ENCODE data around the gene QTRT2.

QTRT2 gene

DNA sequence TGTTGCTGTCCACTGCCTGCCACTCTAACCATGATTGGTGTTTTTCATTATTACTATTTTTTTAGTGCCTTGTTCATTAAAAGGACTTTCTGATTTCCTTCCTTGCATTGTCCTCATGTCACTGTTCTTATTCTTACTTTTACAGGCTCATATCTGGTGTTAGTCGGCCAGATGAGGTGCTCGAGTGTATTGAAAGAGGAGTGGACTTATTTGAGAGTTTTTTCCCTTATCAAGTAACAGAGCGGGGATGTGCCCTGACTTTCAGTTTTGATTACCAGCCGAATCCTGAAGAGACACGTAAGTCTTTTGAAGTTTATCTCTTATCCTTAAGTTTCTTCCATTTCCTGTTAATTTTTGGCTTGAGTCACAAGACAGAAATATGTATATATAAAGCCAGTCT is 23.2 kb downstream of the QTRT2 start:
- Histone ChIP-seq H3K27me3 (ENCODE audit: control insufficient read depth, insufficient read depth, low read length) (no peaks in the 10 kb centered on the region), H3K4me1 (ENCODE audit: control insufficient read depth, insufficient read depth, low read length) (no peaks in the 10 kb centered on the region), H3K9me3 (replicated peaks; ENCODE audit: low read length) (no peaks in the 10 kb centered on the region), H3K4me2 (ENCODE audit: low read length) (no peak overlapping the region), H3K36me3 (ENCODE audit: insufficient read depth, low read length) (peaks cover 62% of the 10 kb centered on the region), H3K9ac (ENCODE audit: low read depth, low read length) (no peak overlapping the region), H3K4me3 (ENCODE audit: low read length) (no peak overlapping the region)

DNA sequence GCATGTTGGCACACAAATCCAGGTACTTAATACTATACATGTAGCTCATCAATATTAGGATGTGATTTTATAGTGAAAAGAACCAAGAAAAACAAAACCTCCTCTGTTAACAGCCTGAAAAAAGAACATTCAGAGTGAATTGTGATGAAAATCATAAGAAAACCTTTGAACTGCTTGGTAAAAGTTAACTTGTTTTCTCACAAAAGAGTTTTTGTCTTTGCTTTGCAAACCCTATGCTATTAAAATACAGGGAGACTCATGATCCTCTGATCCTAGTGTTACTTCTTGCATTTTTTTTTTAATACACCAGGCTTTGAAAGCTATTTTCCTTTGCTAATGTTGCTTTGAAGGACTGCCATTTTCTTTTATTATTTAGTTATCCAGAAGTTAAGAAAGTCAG is 23.7 kb downstream of the QTRT2 start:
- H3K36me3 ChIP-seq (ENCODE audit: insufficient read depth, low read length) = peaks cover 59% of the 10 kb centered on the region
- no peaks in the 10 kb centered on the region for H3K4me1 ChIP-seq (ENCODE audit: control insufficient read depth, insufficient read depth, low read length)
- no peaks in the 10 kb centered on the region for H3K27me3 ChIP-seq (ENCODE audit: control insufficient read depth, insufficient read depth, low read length)
- no peak overlapping the region for H3K9ac ChIP-seq (ENCODE audit: low read depth, low read length)
- no peak overlapping the region for H3K4me2 ChIP-seq (ENCODE audit: low read length)
- H3K4me3 ChIP-seq (ENCODE audit: low read length) = no peak overlapping the region
- H3K9me3 ChIP-seq (replicated peaks; ENCODE audit: low read length) = no peaks in the 10 kb centered on the region

DNA sequence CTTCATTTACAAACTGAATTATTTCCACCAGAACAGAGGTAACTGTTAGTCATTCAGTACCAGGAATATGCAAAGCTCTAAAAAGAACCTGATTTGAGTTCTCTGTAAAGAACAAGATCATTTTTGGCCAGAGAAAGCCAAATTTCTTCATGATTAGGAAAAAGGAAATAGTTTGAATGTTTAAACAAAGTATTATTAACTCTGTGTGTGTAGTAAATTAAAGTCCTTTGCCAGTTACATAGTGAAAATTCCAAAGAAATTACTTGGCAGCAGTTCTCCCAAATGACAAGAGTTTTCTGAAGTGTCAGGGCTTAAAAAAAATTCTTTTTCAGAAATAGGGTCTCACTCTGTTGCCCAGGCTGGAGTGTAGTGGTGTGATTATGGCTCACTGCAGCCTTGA is 24.5 kb downstream of the QTRT2 start:
- no peaks in the 10 kb centered on the region for H3K9me3 ChIP-seq (replicated peaks; ENCODE audit: low read length)
- H3K4me2 ChIP-seq (ENCODE audit: low read length) = no peak overlapping the region
- no peak overlapping the region for H3K4me3 ChIP-seq (ENCODE audit: low read length)
- no peaks in the 10 kb centered on the region for H3K27me3 ChIP-seq (ENCODE audit: control insufficient read depth, insufficient read depth, low read length)
- no peak overlapping the region for H3K9ac ChIP-seq (ENCODE audit: low read depth, low read length)
- H3K36me3 ChIP-seq (ENCODE audit: insufficient read depth, low read length) = peaks cover 57% of the 10 kb centered on the region
- H3K4me1 ChIP-seq (ENCODE audit: control insufficient read depth, insufficient read depth, low read length) = no peaks in the 10 kb centered on the region

DNA sequence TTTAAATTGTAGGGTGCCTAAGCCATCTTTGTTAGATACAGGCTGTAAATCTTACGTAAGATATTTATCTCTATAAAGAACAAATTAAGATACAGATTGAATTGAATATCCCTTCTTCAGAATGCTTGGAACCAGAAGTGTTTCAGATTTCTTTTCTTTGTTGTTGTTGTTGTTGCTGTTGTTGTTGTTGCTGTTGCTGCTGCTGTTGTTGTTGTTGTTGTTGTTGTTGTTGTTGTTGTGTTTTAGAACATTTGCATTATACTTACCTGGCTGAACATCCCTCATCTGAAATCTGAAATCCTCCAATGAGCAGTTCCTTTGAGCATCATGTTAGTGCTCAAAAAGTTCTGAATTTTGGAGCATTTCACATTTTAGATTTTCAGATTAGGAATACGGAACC is 26.6 kb downstream of the QTRT2 start:
- no peak overlapping the region for H3K9ac ChIP-seq (ENCODE audit: low read depth, low read length)
- H3K4me3 ChIP-seq (ENCODE audit: low read length) = no peak overlapping the region
- peaks cover 47% of the 10 kb centered on the region for H3K36me3 ChIP-seq (ENCODE audit: insufficient read depth, low read length)
- no peaks in the 10 kb centered on the region for H3K4me1 ChIP-seq (ENCODE audit: control insufficient read depth, insufficient read depth, low read length)
- no peaks in the 10 kb centered on the region for H3K9me3 ChIP-seq (replicated peaks; ENCODE audit: low read length)
- H3K27me3 ChIP-seq (ENCODE audit: control insufficient read depth, insufficient read depth, low read length) = no peaks in the 10 kb centered on the region
- no peak overlapping the region for H3K4me2 ChIP-seq (ENCODE audit: low read length)

DNA sequence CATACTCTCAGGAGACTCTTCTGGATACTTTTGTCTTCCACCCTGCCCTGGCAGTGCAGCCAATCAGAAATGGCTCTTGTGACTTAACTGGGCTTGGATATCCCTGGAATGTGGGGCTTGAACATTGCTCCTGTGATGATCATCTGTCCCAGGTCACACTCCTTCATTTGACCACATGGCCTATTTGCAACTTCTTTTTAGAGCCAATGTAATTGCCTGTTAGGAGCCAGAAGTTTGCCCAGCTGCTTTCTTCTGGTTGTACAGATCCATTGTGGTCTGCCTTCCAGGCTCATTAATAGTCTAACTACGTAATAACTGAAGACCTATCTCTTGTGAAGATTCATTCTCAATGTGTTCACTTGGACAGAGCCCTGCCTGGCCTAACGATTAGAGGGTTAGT is 29.8 kb downstream of the QTRT2 start:
- no peak overlapping the region for H3K9ac ChIP-seq (ENCODE audit: low read depth, low read length)
- peaks cover 28% of the 10 kb centered on the region for H3K36me3 ChIP-seq (ENCODE audit: insufficient read depth, low read length)

DNA sequence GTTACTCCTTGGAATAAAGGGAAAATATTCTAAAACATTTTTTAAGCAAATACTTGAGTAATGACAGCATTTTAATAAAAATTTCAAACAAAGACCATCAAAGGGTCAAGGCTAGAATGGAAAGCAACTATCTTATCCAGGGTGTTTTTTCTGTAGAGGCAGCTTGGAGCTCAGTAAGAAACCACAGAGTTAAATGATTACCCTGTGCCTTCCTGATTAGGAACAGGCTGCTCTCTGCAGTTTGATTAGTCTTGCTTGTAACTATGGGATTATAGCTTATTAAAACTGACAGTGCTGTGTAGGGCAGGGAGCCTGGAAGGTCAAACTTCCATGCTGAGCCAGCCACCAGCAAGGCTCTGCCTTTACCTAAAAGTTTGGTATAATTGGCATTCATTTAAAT is 33.1 kb downstream of the QTRT2 start:
- no peaks in the 10 kb centered on the region for H3K27me3 ChIP-seq (ENCODE audit: control insufficient read depth, insufficient read depth, low read length)
- no peaks in the 10 kb centered on the region for H3K9me3 ChIP-seq (replicated peaks; ENCODE audit: low read length)
- no peak overlapping the region for H3K9ac ChIP-seq (ENCODE audit: low read depth, low read length)
- no peak overlapping the region for H3K4me3 ChIP-seq (ENCODE audit: low read length)
- peaks cover 13% of the 10 kb centered on the region for H3K4me1 ChIP-seq (ENCODE audit: control insufficient read depth, insufficient read depth, low read length)
- H3K4me2 ChIP-seq (ENCODE audit: low read length) = no peak overlapping the region
- peaks cover 14% of the 10 kb centered on the region for H3K36me3 ChIP-seq (ENCODE audit: insufficient read depth, low read length)

More for the DNA sequence above, 29.8 kb downstream of the QTRT2 start:
- Histone ChIP-seq H3K9me3 (replicated peaks; ENCODE audit: low read length) (no peaks in the 10 kb centered on the region), H3K27me3 (ENCODE audit: control insufficient read depth, insufficient read depth, low read length) (no peaks in the 10 kb centered on the region), H3K4me3 (ENCODE audit: low read length) (no peak overlapping the region), H3K4me1 (ENCODE audit: control insufficient read depth, insufficient read depth, low read length) (no peaks in the 10 kb centered on the region), H3K4me2 (ENCODE audit: low read length) (no peak overlapping the region)

DNA sequence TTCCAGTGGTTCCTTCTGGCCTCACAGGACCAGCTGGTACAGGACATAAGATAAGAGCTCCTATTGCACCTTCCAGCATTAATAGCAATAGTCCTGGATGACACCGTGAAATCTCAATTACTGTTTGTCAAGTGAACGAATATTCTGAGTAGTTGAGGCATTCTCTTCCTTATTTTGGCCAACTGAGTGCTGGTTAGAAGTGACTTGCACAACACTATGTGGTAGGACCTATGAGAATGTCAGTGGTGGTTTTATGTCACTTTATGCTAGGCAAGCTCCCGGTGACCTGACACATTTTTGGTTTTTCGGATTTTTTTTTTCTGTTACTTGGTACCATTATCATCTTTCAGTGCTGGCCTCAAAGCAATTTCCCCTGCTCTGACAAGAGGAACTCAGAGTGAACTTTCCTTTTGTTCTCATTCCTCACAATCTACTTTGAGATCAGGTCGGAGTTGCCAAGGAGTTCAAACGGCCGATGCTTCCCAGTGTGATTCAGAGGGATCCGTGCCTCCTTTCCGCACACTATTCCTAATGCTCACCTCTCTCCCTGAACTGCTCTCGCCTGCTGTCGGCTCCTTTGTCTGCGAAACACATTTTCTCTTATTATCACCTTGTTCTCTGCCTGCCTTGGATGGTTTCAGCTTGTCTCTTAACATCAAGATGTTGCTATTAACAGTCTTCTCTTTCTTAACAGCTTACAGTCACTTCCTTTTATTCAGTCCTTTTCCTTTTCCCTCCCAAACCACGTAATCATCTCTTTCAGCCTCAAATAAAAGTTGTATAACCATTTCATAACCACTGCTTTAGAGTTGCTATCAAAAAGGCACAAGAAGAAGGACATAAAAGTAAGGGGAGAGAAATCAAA is 35.8 kb downstream of the QTRT2 start:
- no peak overlapping the region for H3K9ac ChIP-seq (ENCODE audit: low read depth, low read length)
- no peak overlapping the region for H3K4me3 ChIP-seq (ENCODE audit: low read length)

DNA sequence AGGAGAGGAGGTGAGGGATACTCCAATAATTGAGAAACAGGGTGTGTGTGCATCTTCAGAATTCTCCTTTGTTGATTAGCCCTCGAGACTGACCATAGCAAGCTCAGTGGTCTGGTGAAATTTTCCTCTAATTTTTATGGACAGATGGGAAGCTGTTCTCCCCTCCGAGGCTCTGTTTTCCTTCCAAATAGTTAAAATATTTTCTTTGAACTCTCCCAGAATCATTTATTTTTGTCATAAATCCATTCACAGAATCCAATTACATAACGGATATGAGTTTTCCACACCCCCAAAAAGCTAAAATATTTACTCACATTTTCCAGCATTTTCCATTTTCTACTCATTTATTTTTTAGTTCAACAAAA is 36.5 kb downstream of the QTRT2 start:
- Histone ChIP-seq H3K36me3 (ENCODE audit: insufficient read depth, low read length) (no peaks in the 10 kb centered on the region), H3K4me2 (ENCODE audit: low read length) (no peak overlapping the region), H3K9me3 (replicated peaks; ENCODE audit: low read length) (no peaks in the 10 kb centered on the region), H3K4me3 (ENCODE audit: low read length) (no peak overlapping the region), H3K27me3 (ENCODE audit: control insufficient read depth, insufficient read depth, low read length) (no peaks in the 10 kb centered on the region), H3K4me1 (ENCODE audit: control insufficient read depth, insufficient read depth, low read length) (peaks cover 13% of the 10 kb centered on the region), H3K9ac (ENCODE audit: low read depth, low read length) (no peak overlapping the region)

More for the DNA sequence above, 35.8 kb downstream of the QTRT2 start:
- H3K27me3 ChIP-seq (ENCODE audit: control insufficient read depth, insufficient read depth, low read length) = no peaks in the 10 kb centered on the region
- H3K36me3 ChIP-seq (ENCODE audit: insufficient read depth, low read length) = no peaks in the 10 kb centered on the region
- no peaks in the 10 kb centered on the region for H3K9me3 ChIP-seq (replicated peaks; ENCODE audit: low read length)
- H3K4me1 ChIP-seq (ENCODE audit: control insufficient read depth, insufficient read depth, low read length) = peaks cover 13% of the 10 kb centered on the region
- no peak overlapping the region for H3K4me2 ChIP-seq (ENCODE audit: low read length)

DNA sequence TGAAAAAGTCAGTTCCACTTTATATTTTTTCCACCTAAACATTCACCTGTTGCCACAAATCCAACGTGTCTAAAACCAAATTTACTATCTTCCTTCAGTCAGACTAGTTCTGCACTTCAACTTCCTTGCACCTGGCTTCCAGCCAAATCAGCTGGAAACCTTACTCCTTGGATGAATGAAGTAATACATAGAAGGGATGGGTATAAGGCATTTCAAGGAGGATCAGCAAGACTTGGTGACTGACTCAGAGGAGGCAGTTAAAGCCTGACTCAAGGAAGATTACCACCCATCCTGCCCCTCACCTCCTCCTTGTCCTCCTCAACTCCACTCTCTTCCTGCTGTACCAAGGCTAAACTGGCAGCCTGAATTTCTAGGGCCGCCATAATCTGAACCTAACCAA is 37.1 kb downstream of the QTRT2 start:
- no peak overlapping the region for H3K9ac ChIP-seq (ENCODE audit: low read depth, low read length)
- no peaks in the 10 kb centered on the region for H3K36me3 ChIP-seq (ENCODE audit: insufficient read depth, low read length)
- H3K4me1 ChIP-seq (ENCODE audit: control insufficient read depth, insufficient read depth, low read length) = peaks cover 13% of the 10 kb centered on the region

DNA sequence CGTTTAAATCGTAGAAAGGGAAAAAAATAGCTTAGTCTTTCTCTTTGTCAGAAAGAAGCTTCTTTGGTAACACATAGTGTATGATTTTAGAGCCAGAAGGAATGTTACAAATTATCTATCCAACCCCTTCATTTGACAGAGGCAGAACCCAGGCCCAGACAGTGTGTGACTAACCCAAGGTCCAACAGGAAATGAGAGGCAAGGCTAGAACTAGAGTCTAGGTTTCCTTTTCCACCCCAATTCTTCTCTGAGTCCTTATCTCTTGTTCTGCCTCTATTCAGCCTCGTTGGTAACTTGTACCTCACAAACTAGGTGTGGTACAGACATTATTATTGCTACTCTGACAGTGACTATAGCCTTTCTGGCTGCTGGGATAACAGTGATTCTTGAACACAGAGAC is 39.3 kb downstream of the QTRT2 start:
- no peak overlapping the region for H3K4me2 ChIP-seq (ENCODE audit: low read length)
- H3K36me3 ChIP-seq (ENCODE audit: insufficient read depth, low read length) = no peaks in the 10 kb centered on the region
- H3K4me3 ChIP-seq (ENCODE audit: low read length) = no peak overlapping the region
- H3K27me3 ChIP-seq (ENCODE audit: control insufficient read depth, insufficient read depth, low read length) = no peaks in the 10 kb centered on the region
- no peaks in the 10 kb centered on the region for H3K9me3 ChIP-seq (replicated peaks; ENCODE audit: low read length)
- no peak overlapping the region for H3K9ac ChIP-seq (ENCODE audit: low read depth, low read length)
- peaks cover 13% of the 10 kb centered on the region for H3K4me1 ChIP-seq (ENCODE audit: control insufficient read depth, insufficient read depth, low read length)

More for the DNA sequence above, 37.1 kb downstream of the QTRT2 start:
- no peaks in the 10 kb centered on the region for H3K27me3 ChIP-seq (ENCODE audit: control insufficient read depth, insufficient read depth, low read length)
- H3K9me3 ChIP-seq (replicated peaks; ENCODE audit: low read length) = no peaks in the 10 kb centered on the region
- no peak overlapping the region for H3K4me3 ChIP-seq (ENCODE audit: low read length)
- no peak overlapping the region for H3K4me2 ChIP-seq (ENCODE audit: low read length)

DNA sequence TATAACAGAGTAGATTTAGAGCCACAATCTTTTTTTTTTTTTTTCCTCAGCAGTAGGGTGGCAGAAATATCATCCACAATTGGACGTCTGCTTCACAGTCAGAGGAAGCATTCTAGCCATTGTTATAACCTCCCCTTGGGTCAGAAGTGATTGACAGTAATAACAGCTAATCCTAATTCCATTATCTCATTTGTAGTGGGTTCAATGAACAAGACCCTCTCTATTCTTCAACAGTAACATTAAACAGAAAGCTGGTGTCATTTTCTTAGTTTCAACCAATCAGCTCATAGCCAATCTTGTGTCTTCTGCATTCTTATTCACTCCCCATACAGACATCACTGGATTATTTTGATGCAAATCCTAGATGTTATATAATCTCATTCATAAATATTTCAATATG is 44.6 kb downstream of the QTRT2 start:
- H3K9me3 ChIP-seq (replicated peaks; ENCODE audit: low read length) = no peaks in the 10 kb centered on the region
- H3K9ac ChIP-seq (ENCODE audit: low read depth, low read length) = no peak overlapping the region
- H3K4me1 ChIP-seq (ENCODE audit: control insufficient read depth, insufficient read depth, low read length) = no peaks in the 10 kb centered on the region
- no peak overlapping the region for H3K4me2 ChIP-seq (ENCODE audit: low read length)
- no peaks in the 10 kb centered on the region for H3K27me3 ChIP-seq (ENCODE audit: control insufficient read depth, insufficient read depth, low read length)
- H3K36me3 ChIP-seq (ENCODE audit: insufficient read depth, low read length) = no peaks in the 10 kb centered on the region
- no peak overlapping the region for H3K4me3 ChIP-seq (ENCODE audit: low read length)

DNA sequence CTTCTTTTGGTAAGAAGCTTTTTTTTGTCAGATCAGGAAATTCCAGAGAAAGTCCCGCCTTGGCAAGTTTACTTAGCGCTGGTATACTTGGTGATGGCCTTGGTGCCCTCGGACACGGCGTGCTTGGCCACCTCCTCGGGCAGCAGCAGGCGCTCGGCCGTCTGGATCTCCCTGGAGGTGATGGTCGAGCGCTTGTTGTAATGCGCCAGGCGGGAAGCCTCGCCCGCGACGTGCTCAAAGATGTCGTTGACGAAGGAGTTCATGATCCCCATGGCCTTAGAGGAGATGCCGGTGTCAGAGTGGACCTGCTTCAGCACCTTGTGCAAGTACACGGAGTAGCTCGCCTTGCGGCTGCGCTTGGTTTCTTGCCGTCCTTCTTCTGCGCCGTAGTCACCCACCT is 46.6 kb downstream of the QTRT2 start:
- no peak overlapping the region for H3K9ac ChIP-seq (ENCODE audit: low read depth, low read length)
- H3K4me2 ChIP-seq (ENCODE audit: low read length) = no peak overlapping the region
- H3K4me1 ChIP-seq (ENCODE audit: control insufficient read depth, insufficient read depth, low read length) = no peaks in the 10 kb centered on the region
- H3K27me3 ChIP-seq (ENCODE audit: control insufficient read depth, insufficient read depth, low read length) = no peaks in the 10 kb centered on the region
- no peak overlapping the region for H3K4me3 ChIP-seq (ENCODE audit: low read length)
- no peaks in the 10 kb centered on the region for H3K9me3 ChIP-seq (replicated peaks; ENCODE audit: low read length)
- H3K36me3 ChIP-seq (ENCODE audit: insufficient read depth, low read length) = no peaks in the 10 kb centered on the region

All from skeletal muscle satellite cell (primary cell).